Skeletal muscle satellite cell (primary cell): ENCODE measurements around the gene MYO1G. TPM values are rescaled to one million over a fixed set of nuclear protein-coding genes. Genes with fewer than 3 reads are reported as not detected.
"Not testable (repeated sequence)": the region's sequence is repeated elsewhere in the genome, so short reads cannot be mapped to it uniquely, and the experiment has no call there.

Experiments
- H3K27me3 ChIP-seq: 2 replicates; pipeline ENCODE4 v1.7.0; 2013; ENCODE audit warnings: low read length; ENCODE audit not compliant: control insufficient read depth, insufficient read depth
- H3K36me3 ChIP-seq: 2 replicates; pipeline ENCODE4 v1.7.0; 2013; ENCODE audit warnings: mild to moderate bottlenecking, control low read depth, low read length; ENCODE audit not compliant: insufficient read depth
- H3K4me1 ChIP-seq: 2 replicates; pipeline ENCODE4 v1.7.0; 2013; ENCODE audit warnings: low read length; ENCODE audit not compliant: control insufficient read depth, insufficient read depth
- H3K4me2 ChIP-seq: 2 replicates; pipeline ENCODE4 v1.7.0; 2013; ENCODE audit warnings: mild to moderate bottlenecking, low read length
- H3K4me3 ChIP-seq: 2 replicates; pipeline ENCODE4 v1.7.0; 2013; ENCODE audit warnings: low read length
- H3K9ac ChIP-seq: 2 replicates; pipeline ENCODE4 v1.7.0; 2013; ENCODE audit warnings: mild to moderate bottlenecking, low read depth, low read length, moderate library complexity
- H3K9me3 ChIP-seq: replicated peaks from 2 replicates; pipeline ENCODE4 v1.7.0; 2013; ENCODE audit warnings: mild to moderate bottlenecking, control low read depth, low read length
- total RNA-seq: library from RNA; depleted of rRNA; stranded (reverse); fragments of >200 nt; gene quantifications from 2 replicates; pipeline ENCODE4 v1.2.3, GENCODE V29; 2012; rRNA removed

MYO1G gene
- under 0.01 and 0.25 TPM in 2 replicates for total RNA-seq

GRCh38 chr7:44978511-44979366 lies at the start of gene MYO1G:
MYO1G (minus strand) TSS chr7:44979015; CDS start chr7:44978961, 54 bp downstream.
- Histone ChIP-seq H3K4me1 (peaks cover 20% of the 10 kb centered on the region), H3K36me3 (peaks cover 17% of the 10 kb centered on the region), H3K27me3 (no peaks in the 10 kb centered on the region), H3K9me3 (no peaks in the 10 kb centered on the region), H3K4me2 (no peak within 1 kb of the TSS), H3K4me3 (no peak within 1 kb of the TSS), H3K9ac (no peak within 1 kb of the TSS)

GRCh38 chr7:45028138-45028919 lies 49.5 kb upstream of the MYO1G start:
- no peak overlapping the region for H3K4me3 ChIP-seq
- H3K9me3 ChIP-seq: no peaks in the 10 kb centered on the region
- no peaks in the 10 kb centered on the region for H3K27me3 ChIP-seq
- peaks cover 15% of the 10 kb centered on the region for H3K36me3 ChIP-seq
- peaks cover 23% of the 10 kb centered on the region for H3K4me1 ChIP-seq
- no peak overlapping the region for H3K9ac ChIP-seq
- H3K4me2 ChIP-seq: no peak overlapping the region

- peak overlapping the region; percentile 15 for H3K4me2 ChIP-seq
- no peaks in the 10 kb centered on the region for H3K9me3 ChIP-seq
- H3K36me3 ChIP-seq: peaks cover 15% of the 10 kb centered on the region
- no peak overlapping the region for H3K4me3 ChIP-seq
- H3K4me1 ChIP-seq: peaks cover 18% of the 10 kb centered on the region
- H3K27me3 ChIP-seq: no peaks in the 10 kb centered on the region
- H3K9ac ChIP-seq: no peak overlapping the region
Observed at GRCh38 chr7:45027774-45028114, 48.9 kb upstream of the MYO1G start.

- Histone ChIP-seq H3K4me3 (no peak overlapping the region), H3K4me1 (peaks cover 15% of the 10 kb centered on the region), H3K36me3 (peaks cover 15% of the 10 kb centered on the region), H3K4me2 (peak overlapping the region; percentile 15), H3K9ac (no peak overlapping the region), H3K9me3 (no peaks in the 10 kb centered on the region), H3K27me3 (no peaks in the 10 kb centered on the region)
Observed at GRCh38 chr7:45026984-45027773, 48.4 kb upstream of the MYO1G start.

- Histone ChIP-seq H3K4me1 (peaks cover 19% of the 10 kb centered on the region), H3K9ac (no peak overlapping the region), H3K36me3 (peaks cover 15% of the 10 kb centered on the region), H3K9me3 (no peaks in the 10 kb centered on the region), H3K4me3 (no peak overlapping the region), H3K4me2 (no peak overlapping the region), H3K27me3 (no peaks in the 10 kb centered on the region)
Observed at GRCh38 chr7:45026013-45026412, 47.2 kb upstream of the MYO1G start.

GRCh38 chr7:45025473-45025872 lies 46.7 kb upstream of the MYO1G start:
- H3K9me3 ChIP-seq, H3K4me3 ChIP-seq, H3K4me2 ChIP-seq, H3K9ac ChIP-seq, H3K27me3 ChIP-seq: not testable (repeated sequence)
- H3K36me3 ChIP-seq: peaks cover 15% of the 10 kb centered on the region
- H3K4me1 ChIP-seq: peaks cover 19% of the 10 kb centered on the region

- no peaks in the 10 kb centered on the region for H3K9me3 ChIP-seq
- H3K9ac ChIP-seq: no peak overlapping the region
- no peak overlapping the region for H3K4me3 ChIP-seq
- peaks cover 19% of the 10 kb centered on the region for H3K4me1 ChIP-seq
- H3K4me2 ChIP-seq: no peak overlapping the region
- peaks cover 15% of the 10 kb centered on the region for H3K36me3 ChIP-seq
- no peaks in the 10 kb centered on the region for H3K27me3 ChIP-seq
Observed at GRCh38 chr7:45024126-45024744, 45.4 kb upstream of the MYO1G start.

GRCh38 chr7:45021604-45022296 lies 42.9 kb upstream of the MYO1G start:
- H3K27me3 ChIP-seq: no peaks in the 10 kb centered on the region
- no peak overlapping the region for H3K4me2 ChIP-seq
- H3K36me3 ChIP-seq: peaks cover 7% of the 10 kb centered on the region
- peaks cover 8% of the 10 kb centered on the region for H3K4me1 ChIP-seq
- H3K4me3 ChIP-seq: no peak overlapping the region
- H3K9me3 ChIP-seq: no peaks in the 10 kb centered on the region
- no peak overlapping the region for H3K9ac ChIP-seq

- Histone ChIP-seq H3K4me3 (no peak overlapping the region), H3K9ac (no peak overlapping the region), H3K27me3 (no peaks in the 10 kb centered on the region), H3K4me2 (no peak overlapping the region), H3K36me3 (peaks cover 6% of the 10 kb centered on the region), H3K4me1 (peaks cover 7% of the 10 kb centered on the region), H3K9me3 (no peaks in the 10 kb centered on the region)
Observed at GRCh38 chr7:45020915-45021314, 42.1 kb upstream of the MYO1G start.

GRCh38 chr7:45017253-45017652 lies 38.4 kb upstream of the MYO1G start:
- no peaks in the 10 kb centered on the region for H3K27me3 ChIP-seq
- H3K36me3 ChIP-seq: peaks cover 6% of the 10 kb centered on the region
- no peak overlapping the region for H3K4me3 ChIP-seq
- peaks cover 4% of the 10 kb centered on the region for H3K4me1 ChIP-seq
- H3K9ac ChIP-seq: no peak overlapping the region
- H3K9me3 ChIP-seq: no peaks in the 10 kb centered on the region
- no peak overlapping the region for H3K4me2 ChIP-seq
